Mucosa of descending colon (tissue), 3 donors: ENCODE measurements around the gene SNCB. TPM values are rescaled to one million over a fixed set of nuclear protein-coding genes. Genes with fewer than 3 reads are reported as not detected.

ENCODE experiments used
- ATAC-seq: fragments of 200-7000 bp; cut with Tn5 transposase; one replicate; pipeline ENCODE4 v1.9.1; 2020; ENCODE audit warnings: mild to moderate bottlenecking, moderate library complexity
- DNase-seq, 3 donors: peaks; one replicate each; pipeline ENCODE4 v3.0.0-alpha.2; 2020
- H3K36me3 ChIP-seq: fragments of 200-600 bp; one replicate; pipeline ENCODE4 v1.8.0; 2021; ENCODE audit warnings: low read depth, mild to moderate bottlenecking
- H3K4me1 ChIP-seq: fragments of 200-600 bp; one replicate; pipeline ENCODE4 v1.8.0; 2021; ENCODE audit warnings: low read depth, mild to moderate bottlenecking
- H3K4me3 ChIP-seq: fragments of 200-600 bp; one replicate; pipeline ENCODE4 v1.8.0; 2021; ENCODE audit warnings: mild to moderate bottlenecking
- H3K9me3 ChIP-seq: fragments of 200-600 bp; one replicate; pipeline ENCODE4 v1.8.0; 2021; ENCODE audit warnings: mild to moderate bottlenecking
- CTCF ChIP-seq: fragments of 200-600 bp; IDR thresholded peaks from one replicate; pipeline ENCODE4 v1.8.0; 2022; ENCODE audit warnings: antibody characterized with exemption, mild to moderate bottlenecking
- intact Hi-C, 2 donors: fragments of 100-400 bp; cut with DNase I in 1 of 2; cut with micrococcal nuclease in 1 of 2; formaldehyde crosslinking; loops; one replicate each; pipeline versions ENCODE4 v1.11.0 to v1.11.1; 2022; cut with DNase I, micrococcal nuclease
- total RNA-seq, 3 donors: library from RNA; stranded (reverse); fragmentation: NEBNext Ultra II Directional in 2 of 3; extraction: Animal tissue kit (Norgen Biotek cat#: 25700) in 2 of 3; gene quantifications; one replicate each; pipeline versions ENCODE4 v1.2.1 to v1.2.4, GENCODE V29; 2021 to 2023
- donor health status: DM: no; HTN: no; CAD: no; lungs with moderate emphysema.
- donor health status: DM: no; HTN: no; CAD: no.
- donor health status: DM: no; HTN: yes; CAD: no.

SNCB gene
- total RNA-seq, 3 donors from 2014 or later, result 0.89 TPM; not detected in 2

GRCh38 chr5:176627582-176627981, 2.8 kb downstream of the SNCB start:
- Histone ChIP-seq H3K36me3 (no peaks in the 10 kb centered on the region), H3K4me3 (no peak overlapping the region), H3K4me1 (peaks cover 12% of the 10 kb centered on the region), H3K9me3 (no peaks in the 10 kb centered on the region)
- TF ChIP-seq CTCF, result no peak
- ATAC-seq, result no peak
- intact Hi-C loops, result no loop called here
- DNase-seq, result no peak

- intact Hi-C loops, result no loop called here
- no peak for ATAC-seq
- no peak for TF ChIP-seq CTCF
- Histone ChIP-seq H3K4me3 (no peak overlapping the region), H3K9me3 (no peaks in the 10 kb centered on the region), H3K4me1 (peaks cover 12% of the 10 kb centered on the region), H3K36me3 (no peaks in the 10 kb centered on the region)
- DNase-seq, result no peak
Measured at GRCh38 chr5:176626876-176627236, 3.5 kb downstream of the SNCB start.

- intact Hi-C loops, result no loop called here
- Histone ChIP-seq H3K4me3 (no peak overlapping the region), H3K36me3 (no peaks in the 10 kb centered on the region), H3K4me1 (peaks cover 12% of the 10 kb centered on the region), H3K9me3 (no peaks in the 10 kb centered on the region)
- DNase-seq (peak in 2 of 3 donors; percentile 74 to 76), ATAC-seq (peak; percentile 86)
- no peak for TF ChIP-seq CTCF
Measured at GRCh38 chr5:176625966-176626875, 4.1 kb downstream of the SNCB start.

GRCh38 chr5:176625512-176625911, 4.8 kb downstream of the SNCB start:
- intact Hi-C loops, result no loop called here
- TF ChIP-seq CTCF, result no peak
- H3K4me1 ChIP-seq, result peaks cover 10% of the 10 kb centered on the region
- no peaks in the 10 kb centered on the region for H3K36me3 ChIP-seq
- no peak for ATAC-seq
- no peak overlapping the region for H3K4me3 ChIP-seq
- H3K9me3 ChIP-seq, result no peaks in the 10 kb centered on the region
- no peak for DNase-seq

GRCh38 chr5:176624938-176625337, 5.4 kb downstream of the SNCB start:
- ATAC-seq, result no peak
- intact Hi-C loops, result no loop called here
- Histone ChIP-seq H3K4me3 (no peak overlapping the region), H3K9me3 (no peaks in the 10 kb centered on the region), H3K4me1 (peaks cover 10% of the 10 kb centered on the region), H3K36me3 (no peaks in the 10 kb centered on the region)
- no peak for DNase-seq
- TF ChIP-seq CTCF, result no peak
